Neural progenitor cell (in vitro differentiated cells): ENCODE measurements around the gene YEATS2.

Experiments
- CTCF ChIP-seq: fragments of 200-600 bp; sonication (generic); IDR thresholded peaks from 2 replicates; pipeline ENCODE4 v1.5.1; 2017; ENCODE audit warnings: antibody characterized with exemption, mild to moderate bottlenecking
- EZH2phosphoT487 ChIP-seq: fragments of 200-600 bp; sonication (generic); IDR thresholded peaks from 2 replicates; pipeline ENCODE4 v1.6.1; 2017; ENCODE audit warnings: antibody characterized with exemption

GRCh38 chr3:183680061-183680460, 17.5 kb upstream of the YEATS2 start:
- TF ChIP-seq EZH2phosphoT487 (no peak), CTCF (no peak)
